ENCODE measurements around the gene TFB1M. TPM values are rescaled to one million over a fixed set of nuclear protein-coding genes. Genes with fewer than 3 reads are reported as not detected.
"Not testable (repeated sequence)": the region's sequence is repeated elsewhere in the genome, so short reads cannot be mapped to it uniquely, and the experiment has no call there.

The TFB1M gene
- total RNA-seq (2014; rRNA removed; shearing (Covaris generic)) = 17.9 and 23.0 TPM in 2 replicates

GRCh38 chr6:155314092-155314772 lies at the start of gene TFB1M:
Gene TFB1M (minus strand): TSS chr6:155314484. CDS start chr6:155314428, 56 bp downstream.
- peak; percentile 95 for DNase-seq (ENCODE audit: low spot score)

GRCh38 chr6:155364021-155364420 lies 49.7 kb upstream of the TFB1M start:
- not testable (repeated sequence) for DNase-seq (ENCODE audit: low spot score)

GRCh38 chr6:155362968-155363632 lies 48.8 kb upstream of the TFB1M start:
- DNase-seq (ENCODE audit: low spot score) = not testable (repeated sequence)

GRCh38 chr6:155354167-155354566 lies 39.9 kb upstream of the TFB1M start:
- DNase-seq (ENCODE audit: low spot score) = no peak

GRCh38 chr6:155352811-155353210 lies 38.5 kb upstream of the TFB1M start:
- no peak for DNase-seq (ENCODE audit: low spot score)

- DNase-seq (ENCODE audit: low spot score) = no peak
Observed at GRCh38 chr6:155352130-155352420, 37.8 kb upstream of the TFB1M start.

- no peak for DNase-seq (ENCODE audit: low spot score)
Observed at GRCh38 chr6:155351273-155352129, 37.2 kb upstream of the TFB1M start.

GRCh38 chr6:155349956-155350355 lies 35.7 kb upstream of the TFB1M start:
- DNase-seq (ENCODE audit: low spot score) = no peak

GRCh38 chr6:155349129-155349528 lies 34.8 kb upstream of the TFB1M start:
- DNase-seq (ENCODE audit: low spot score) = no peak

- DNase-seq (ENCODE audit: low spot score) = no peak
Observed at GRCh38 chr6:155347800-155348199, 33.5 kb upstream of the TFB1M start.

- no peak for DNase-seq (ENCODE audit: low spot score)
Observed at GRCh38 chr6:155346957-155347356, 32.7 kb upstream of the TFB1M start.

- DNase-seq (ENCODE audit: low spot score) = no peak
Observed at GRCh38 chr6:155344341-155345006, 30.2 kb upstream of the TFB1M start.

- peak; percentile 61 for DNase-seq (ENCODE audit: low spot score)
Observed at GRCh38 chr6:155341130-155341828, 27.0 kb upstream of the TFB1M start.

GRCh38 chr6:155340464-155341129 lies 26.3 kb upstream of the TFB1M start:
- no peak for DNase-seq (ENCODE audit: low spot score)

GRCh38 chr6:155339929-155340328 lies 25.6 kb upstream of the TFB1M start:
- DNase-seq (ENCODE audit: low spot score) = not testable (repeated sequence)

- not testable (repeated sequence) for DNase-seq (ENCODE audit: low spot score)
Observed at GRCh38 chr6:155338237-155338636, 24.0 kb upstream of the TFB1M start.

- no peak for DNase-seq (ENCODE audit: low spot score)
Observed at GRCh38 chr6:155335265-155335664, 21.0 kb upstream of the TFB1M start.

- DNase-seq (ENCODE audit: low spot score) = not testable (repeated sequence)
Observed at GRCh38 chr6:155334073-155334472, 19.8 kb upstream of the TFB1M start.

- no peak for DNase-seq (ENCODE audit: low spot score)
Observed at GRCh38 chr6:155333414-155333813, 19.1 kb upstream of the TFB1M start.

- no peak for DNase-seq (ENCODE audit: low spot score)
Observed at GRCh38 chr6:155330922-155331321, 16.6 kb upstream of the TFB1M start.
